Neural cell (in vitro differentiated cells): ENCODE measurements around the gene ECM1. TPM values are rescaled to one million over a fixed set of nuclear protein-coding genes. Genes with fewer than 3 reads are reported as not detected.

Experiments used
- H2AFZ ChIP-seq: fragments of 200-600, 300-800 bp; sonication (generic), shearing (Covaris generic); 2 replicates; pipeline ENCODE4 v1.6.0; 2014; ENCODE audit warnings: low read depth, mild to moderate bottlenecking, antibody characterized with exemption, low read length, moderate library complexity
- H3F3A ChIP-seq: fragments of 200-600 bp; shearing (Covaris generic); 2 replicates; pipeline ENCODE4 v1.6.1; 2016; ENCODE audit warnings: mild to moderate bottlenecking, moderate library complexity, mixed read lengths, antibody characterized with exemption, low read length; ENCODE audit not compliant: insufficient read depth, poor library complexity, severe bottlenecking
- H3K27ac ChIP-seq: fragments of 200-600, 300-800 bp; sonication (generic), shearing (Covaris generic); 2 replicates; pipeline ENCODE4 v1.5.1; 2014; ENCODE audit warnings: mild to moderate bottlenecking, low read length, moderate library complexity
- H3K27me3 ChIP-seq: fragments of 300-800, 200-600 bp; sonication (generic), shearing (Covaris generic); 2 replicates; pipeline ENCODE4 v1.6.0; 2014; ENCODE audit warnings: mild to moderate bottlenecking, low read depth, low read length, moderate library complexity; ENCODE audit not compliant: insufficient read depth
- H3K36me3 ChIP-seq: fragments of 300-800, 200-600 bp; sonication (generic), shearing (Covaris generic); 2 replicates; pipeline ENCODE4 v1.5.1; 2014; ENCODE audit warnings: mild to moderate bottlenecking, antibody characterized with exemption, low read length, moderate library complexity; ENCODE audit not compliant: insufficient read depth
- H3K4me2 ChIP-seq: fragments of 300-800, 200-600 bp; sonication (generic), shearing (Covaris generic); 2 replicates; pipeline ENCODE4 v1.6.0; 2014; ENCODE audit warnings: mild to moderate bottlenecking, low read length
- H3K4me3 ChIP-seq: fragments of 300-800, 200-600 bp; sonication (generic), shearing (Covaris generic); 2 replicates; pipeline ENCODE4 v1.5.1; 2014; ENCODE audit warnings: mild to moderate bottlenecking, low read length, moderate library complexity
- H3K79me2 ChIP-seq: fragments of 200-600 bp; shearing (Covaris generic); replicated peaks from 2 replicates; pipeline ENCODE4 v1.6.0; 2014; ENCODE audit warnings: mild to moderate bottlenecking, low read length, moderate library complexity; ENCODE audit not compliant: insufficient read depth
- H3K9ac ChIP-seq: fragments of 300-800, 200-600 bp; sonication (generic), shearing (Covaris generic); 2 replicates; pipeline ENCODE4 v1.6.1; 2016; ENCODE audit warnings: mild to moderate bottlenecking, low read length, mixed read lengths
- H3K9me2 ChIP-seq: fragments of 200-600 bp; shearing (Covaris generic); 2 replicates; pipeline ENCODE4 v1.6.1; 2016; ENCODE audit warnings: mild to moderate bottlenecking, low read length, mixed read lengths; ENCODE audit not compliant: insufficient read depth
- H3K9me3 ChIP-seq: fragments of 200-600, 300-800 bp; sonication (generic), shearing (Covaris generic); 2 replicates; pipeline ENCODE4 v1.6.1; 2016; ENCODE audit warnings: mild to moderate bottlenecking, mixed run types, low read length, moderate library complexity, mixed read lengths
- H4K20me1 ChIP-seq: fragments of 200-600 bp; shearing (Covaris generic); 2 replicates; pipeline ENCODE4 v1.6.1; 2016; ENCODE audit warnings: mild to moderate bottlenecking, mixed run types; ENCODE audit not compliant: insufficient read depth
- EP300 ChIP-seq: fragments of 450-650 bp; conservative IDR thresholded peaks from 2 replicates; pipeline ENCODE4 v1.6.1; 2014; ENCODE audit warnings: antibody characterized with exemption, mild to moderate bottlenecking, moderate library complexity; ENCODE audit not compliant: poor library complexity, severe bottlenecking
- EZH2 ChIP-seq: fragments of 200-600, 300-800 bp; shearing (Covaris generic), sonication (generic); IDR thresholded peaks from 2 replicates; pipeline ENCODE4 v1.6.1; 2014; ENCODE audit warnings: antibody characterized with exemption, low read length, borderline replicate concordance, mild to moderate bottlenecking; ENCODE audit not compliant: insufficient read depth, poor library complexity, severe bottlenecking
- MXI1 ChIP-seq: fragments of 450-650 bp; conservative IDR thresholded peaks from 2 replicates; pipeline ENCODE4 v1.6.1; 2014; ENCODE audit warnings: antibody characterized with exemption, mild to moderate bottlenecking; ENCODE audit not compliant: poor library complexity, severe bottlenecking
- POLR2AphosphoS5 ChIP-seq: IDR thresholded peaks from 2 replicates; pipeline ENCODE4 v1.6.1; 2012
- RAD21 ChIP-seq: fragments of 450-650 bp; conservative IDR thresholded peaks from 2 replicates; pipeline ENCODE4 v1.6.1; 2014; ENCODE audit warnings: antibody characterized with exemption, mild to moderate bottlenecking, moderate library complexity
- SMC3 ChIP-seq: fragments of 450-650 bp; conservative IDR thresholded peaks from 2 replicates; pipeline ENCODE4 v1.6.1; 2014; ENCODE audit warnings: antibody characterized with exemption, mild to moderate bottlenecking, moderate library complexity; ENCODE audit not compliant: poor library complexity
- TAF1 ChIP-seq: IDR thresholded peaks from 2 replicates; pipeline ENCODE4 v1.6.1; 2012; ENCODE audit warnings: low read depth
- polyA plus RNA-seq: library from polyadenylated mRNA; depleted of rRNA; stranded (reverse); fragments of >200 nt; gene quantifications from 2 replicates; pipeline ENCODE4 v1.2.3, GENCODE V29; 2014
- TF ChIP-seq, protein P1 (sequence below): fragments of 450-650 bp; IDR thresholded peaks from 2 replicates; pipeline ENCODE4 v1.5.1; 2014; ENCODE audit warnings: antibody characterized with exemption, mild to moderate bottlenecking, moderate library complexity; ENCODE audit not compliant: poor library complexity, severe bottlenecking
- TF ChIP-seq, protein P2 (sequence below): IDR thresholded peaks from 2 replicates; pipeline ENCODE4 v1.6.1; 2012; ENCODE audit warnings: borderline replicate concordance

ECM1 gene
- polyA plus RNA-seq, 1 donor from 2014 or later = 2.3 TPM

DNA sequence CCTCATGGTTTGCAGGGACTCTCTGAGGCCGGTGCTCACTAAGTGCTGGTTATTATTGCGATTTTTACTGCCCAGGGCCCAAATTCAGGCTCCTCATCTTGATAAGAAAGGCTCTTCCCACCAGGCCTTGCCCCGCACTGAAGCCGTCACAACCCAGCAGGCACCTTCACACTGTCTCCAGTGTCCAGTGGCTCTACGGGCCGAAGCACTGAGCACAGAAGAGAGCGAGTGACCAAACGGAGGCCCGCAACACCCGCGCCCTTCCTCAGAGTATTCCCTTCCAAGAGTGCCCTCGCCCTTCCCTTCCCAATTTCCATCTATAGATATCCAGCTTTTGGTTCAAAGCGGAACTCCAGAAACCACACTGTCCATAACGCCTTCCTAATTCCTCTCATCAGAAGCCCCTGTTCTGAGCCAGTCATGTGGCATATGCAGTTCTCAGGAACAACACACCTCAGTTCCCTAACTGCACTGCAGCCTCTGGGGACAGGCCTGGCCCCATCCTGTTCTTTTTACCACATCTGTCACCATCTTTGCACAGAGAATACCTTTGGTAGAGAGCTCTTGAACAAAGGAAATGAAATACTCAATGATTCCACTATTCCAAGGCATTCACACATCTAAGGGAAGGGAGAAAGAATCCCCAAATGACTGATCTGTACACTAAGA, 22.7 kb downstream of the ECM1 start:
- Histone ChIP-seq H3K27ac (no peak overlapping the region), H3K27me3 (no peaks in the 10 kb centered on the region), H3K9me2 (no peaks in the 10 kb centered on the region), H3K4me3 (no peak overlapping the region), H3K4me2 (no peak overlapping the region), H3K9me3 (no peaks in the 10 kb centered on the region), H3K79me2 (no peaks in the 10 kb centered on the region), H2AFZ (no peak overlapping the region), H3F3A (no peaks in the 10 kb centered on the region), H3K9ac (no peak overlapping the region), H4K20me1 (no peaks in the 10 kb centered on the region), H3K36me3 (no peaks in the 10 kb centered on the region)
- TF ChIP-seq TAF1 = no peak
- no peak for TF ChIP-seq EP300
- TF ChIP-seq, protein P1, sequence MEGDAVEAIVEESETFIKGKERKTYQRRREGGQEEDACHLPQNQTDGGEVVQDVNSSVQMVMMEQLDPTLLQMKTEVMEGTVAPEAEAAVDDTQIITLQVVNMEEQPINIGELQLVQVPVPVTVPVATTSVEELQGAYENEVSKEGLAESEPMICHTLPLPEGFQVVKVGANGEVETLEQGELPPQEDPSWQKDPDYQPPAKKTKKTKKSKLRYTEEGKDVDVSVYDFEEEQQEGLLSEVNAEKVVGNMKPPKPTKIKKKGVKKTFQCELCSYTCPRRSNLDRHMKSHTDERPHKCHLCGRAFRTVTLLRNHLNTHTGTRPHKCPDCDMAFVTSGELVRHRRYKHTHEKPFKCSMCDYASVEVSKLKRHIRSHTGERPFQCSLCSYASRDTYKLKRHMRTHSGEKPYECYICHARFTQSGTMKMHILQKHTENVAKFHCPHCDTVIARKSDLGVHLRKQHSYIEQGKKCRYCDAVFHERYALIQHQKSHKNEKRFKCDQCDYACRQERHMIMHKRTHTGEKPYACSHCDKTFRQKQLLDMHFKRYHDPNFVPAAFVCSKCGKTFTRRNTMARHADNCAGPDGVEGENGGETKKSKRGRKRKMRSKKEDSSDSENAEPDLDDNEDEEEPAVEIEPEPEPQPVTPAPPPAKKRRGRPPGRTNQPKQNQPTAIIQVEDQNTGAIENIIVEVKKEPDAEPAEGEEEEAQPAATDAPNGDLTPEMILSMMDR = no peak
- no peak for TF ChIP-seq RAD21
- TF ChIP-seq, protein P2, sequence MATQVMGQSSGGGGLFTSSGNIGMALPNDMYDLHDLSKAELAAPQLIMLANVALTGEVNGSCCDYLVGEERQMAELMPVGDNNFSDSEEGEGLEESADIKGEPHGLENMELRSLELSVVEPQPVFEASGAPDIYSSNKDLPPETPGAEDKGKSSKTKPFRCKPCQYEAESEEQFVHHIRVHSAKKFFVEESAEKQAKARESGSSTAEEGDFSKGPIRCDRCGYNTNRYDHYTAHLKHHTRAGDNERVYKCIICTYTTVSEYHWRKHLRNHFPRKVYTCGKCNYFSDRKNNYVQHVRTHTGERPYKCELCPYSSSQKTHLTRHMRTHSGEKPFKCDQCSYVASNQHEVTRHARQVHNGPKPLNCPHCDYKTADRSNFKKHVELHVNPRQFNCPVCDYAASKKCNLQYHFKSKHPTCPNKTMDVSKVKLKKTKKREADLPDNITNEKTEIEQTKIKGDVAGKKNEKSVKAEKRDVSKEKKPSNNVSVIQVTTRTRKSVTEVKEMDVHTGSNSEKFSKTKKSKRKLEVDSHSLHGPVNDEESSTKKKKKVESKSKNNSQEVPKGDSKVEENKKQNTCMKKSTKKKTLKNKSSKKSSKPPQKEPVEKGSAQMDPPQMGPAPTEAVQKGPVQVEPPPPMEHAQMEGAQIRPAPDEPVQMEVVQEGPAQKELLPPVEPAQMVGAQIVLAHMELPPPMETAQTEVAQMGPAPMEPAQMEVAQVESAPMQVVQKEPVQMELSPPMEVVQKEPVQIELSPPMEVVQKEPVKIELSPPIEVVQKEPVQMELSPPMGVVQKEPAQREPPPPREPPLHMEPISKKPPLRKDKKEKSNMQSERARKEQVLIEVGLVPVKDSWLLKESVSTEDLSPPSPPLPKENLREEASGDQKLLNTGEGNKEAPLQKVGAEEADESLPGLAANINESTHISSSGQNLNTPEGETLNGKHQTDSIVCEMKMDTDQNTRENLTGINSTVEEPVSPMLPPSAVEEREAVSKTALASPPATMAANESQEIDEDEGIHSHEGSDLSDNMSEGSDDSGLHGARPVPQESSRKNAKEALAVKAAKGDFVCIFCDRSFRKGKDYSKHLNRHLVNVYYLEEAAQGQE = no peak
- TF ChIP-seq MXI1 = no peak
- TF ChIP-seq EZH2 = no peak
- TF ChIP-seq SMC3 = no peak
- no peak for TF ChIP-seq POLR2AphosphoS5

DNA sequence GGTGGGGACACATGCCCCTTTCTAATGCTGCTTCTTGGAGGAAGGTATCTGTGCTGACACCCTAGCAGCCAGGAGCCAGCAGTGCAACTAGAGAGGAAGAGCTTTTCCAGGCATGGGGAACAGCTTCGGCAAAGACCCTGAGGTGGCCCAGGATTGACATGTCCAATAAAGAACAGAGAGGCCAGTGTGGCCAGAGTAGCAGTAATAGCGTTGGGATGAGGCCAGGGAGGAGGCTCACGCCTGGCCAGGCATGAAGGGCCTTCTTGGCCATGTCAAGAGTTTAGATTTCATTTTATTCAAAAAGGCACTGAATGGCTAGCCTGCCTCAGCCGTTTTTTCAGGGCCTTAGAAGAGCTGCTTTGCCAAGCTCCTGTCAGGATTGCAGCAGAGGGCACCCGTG, 25.0 kb downstream of the ECM1 start:
- no peaks in the 10 kb centered on the region for H3K9me2 ChIP-seq
- no peaks in the 10 kb centered on the region for H3K27me3 ChIP-seq
- no peak overlapping the region for H3K4me3 ChIP-seq
- H3K79me2 ChIP-seq = no peaks in the 10 kb centered on the region
- H3K9ac ChIP-seq = no peak overlapping the region
- TF ChIP-seq, protein P1 = no peak
- TF ChIP-seq SMC3 (no peak), EZH2 (no peak), MXI1 (no peak), TAF1 (no peak), EP300 (no peak), RAD21 (no peak), POLR2AphosphoS5 (no peak)
- TF ChIP-seq, protein P2 = no peak
- no peak overlapping the region for H3K4me2 ChIP-seq
- H3K27ac ChIP-seq = no peak overlapping the region
- no peaks in the 10 kb centered on the region for H3K9me3 ChIP-seq
- H2AFZ ChIP-seq = no peak overlapping the region
- H4K20me1 ChIP-seq = no peaks in the 10 kb centered on the region
- H3K36me3 ChIP-seq = no peaks in the 10 kb centered on the region
- H3F3A ChIP-seq = no peaks in the 10 kb centered on the region
